HepG2 (cell line): Measurements from ENCODE around the gene SGPL1. TPM values are rescaled to one million over a fixed set of nuclear protein-coding genes. Genes with fewer than 3 reads are reported as not detected.

ENCODE experiments used
- ATAC-seq: fragments of 200-7000 bp; cut with Tn5 transposase; 3 replicates; pipeline ENCODE4 v1.9.1; 2020; ENCODE audit warnings: mild to moderate bottlenecking, moderate library complexity
- BruUV-seq: library from RNA; stranded (reverse); fragments of 400-500 nt; replicated peaks from 2 replicates; lab custom pipeline; 2021; lab: Mats Ljungman, UMichigan
- CTCF ChIA-PET: fragments of 300-600 bp; formaldehyde crosslinking; extraction: SDS; loops from one replicate; lab custom pipeline; 2021; ENCODE audit warnings: low total read pairs, inconsistent platforms, low intra/inter-chr PET ratio; lab: Yijun Ruan, JAX
- POLR2A ChIA-PET: fragments of 350-600 bp; sonication (Branson Sonifier 250); formaldehyde crosslinking; loops from one replicate; lab custom pipeline; 2020; ENCODE audit warnings: antibody characterized with exemption, inconsistent platforms; lab: Yijun Ruan, JAX
- DNase-seq: peaks from one replicate; pipeline ENCODE4 v3.0.0-alpha.2; 2015; ENCODE audit warnings: low spot score
- FAIRE-seq: peaks from 3 replicates; lab custom pipeline; 2011; peaks lifted over from hg19 to GRCh38; lab: Jason Lieb, UNC
- H2AFZ ChIP-seq: one replicate; pipeline ENCODE4 v1.6.1; 2011; ENCODE audit warnings: low read length, inconsistent platforms
- H3K27ac ChIP-seq: fragments of 300-600 bp; 3 replicates; pipeline ENCODE4 v1.8.0; 2011; ENCODE audit warnings: mixed run types, mild to moderate bottlenecking, mixed read lengths, low read length, inconsistent platforms; ENCODE audit not compliant: insufficient read depth; ENCODE audit errors: extremely low read length
- H3K27me3 ChIP-seq, 2 experiments: fragments of 200-600 bp in 1 of 2; 2 replicates in 1 of 2; 3 replicates in 1 of 2; pipeline versions ENCODE4 v1.6.0 to v1.8.0; 2011; ENCODE audit warnings: low read length in 2 of 2, mild to moderate bottlenecking in 2 of 2, moderate library complexity in 2 of 2, inconsistent platforms in 1 of 2; ENCODE audit not compliant: insufficient read depth in 2 of 2, control insufficient read depth in 1 of 2
- H3K36me3 ChIP-seq, 2 experiments: fragments of 200-600 bp in 1 of 2; replicated peaks in 1 of 2; 2 replicates in 1 of 2; 3 replicates in 1 of 2; pipeline versions ENCODE4 v1.5.1 to v1.8.0; 2011; ENCODE audit warnings: low read length in 2 of 2, inconsistent platforms in 1 of 2; ENCODE audit not compliant: insufficient read depth in 2 of 2, control insufficient read depth in 1 of 2
- H3K4me1 ChIP-seq: 2 replicates; pipeline ENCODE4 v1.5.1; 2012; ENCODE audit warnings: low read length, inconsistent platforms; ENCODE audit not compliant: insufficient read depth
- H3K4me2 ChIP-seq: 2 replicates; pipeline ENCODE4 v1.6.0; 2011; ENCODE audit warnings: low read depth, low read length, inconsistent platforms
- H3K4me3 ChIP-seq, 3 experiments: fragments of 200-600 bp in 1 of 3; sonication (generic), shearing (Covaris generic) in 1 of 3; replicated peaks in 1 of 3; 2 replicates each; pipeline ENCODE4 v1.5.1; 2011 to 2016; ENCODE audit warnings: low read length in 3 of 3, inconsistent platforms in 2 of 3, low read depth in 2 of 3, mild to moderate bottlenecking in 2 of 3, control low read depth in 1 of 3, mixed read lengths in 1 of 3; ENCODE audit not compliant: insufficient read depth in 1 of 3
- H3K79me2 ChIP-seq: one replicate; pipeline ENCODE4 v1.6.1; 2011; ENCODE audit warnings: low read length, inconsistent platforms; ENCODE audit not compliant: insufficient read depth
- H3K9ac ChIP-seq: 2 replicates; pipeline ENCODE4 v1.6.0; 2011; ENCODE audit warnings: mild to moderate bottlenecking, low read depth, low read length, inconsistent platforms; ENCODE audit not compliant: insufficient read depth
- H3K9me3 ChIP-seq: 2 replicates; pipeline ENCODE4 v1.5.1; 2012; ENCODE audit warnings: mild to moderate bottlenecking, low read length
- H4K20me1 ChIP-seq: 2 replicates; pipeline ENCODE4 v1.6.0; 2011; ENCODE audit warnings: inconsistent platforms, mild to moderate bottlenecking, low read length, moderate library complexity; ENCODE audit not compliant: insufficient read depth
- DNMT1 ChIP-seq: sonication (generic); formaldehyde crosslinking; IDR thresholded peaks from 2 replicates; pipeline ENCODE4 v1.5.1; 2020; ENCODE audit warnings: mild to moderate bottlenecking, missing genetic modification reagents
- SAP130 ChIP-seq: IDR thresholded peaks from 2 replicates; pipeline ENCODE4 v1.6.1; 2016; ENCODE audit warnings: low read depth
- TCF12 ChIP-seq, 2 experiments: fragments of 450-650 bp in 1 of 2; sonication (generic) in 1 of 2; formaldehyde crosslinking in 1 of 2; IDR thresholded peaks; 2 replicates each; pipeline versions ENCODE4 v1.6.1 to v1.8.0; 2017 to 2022; ENCODE audit warnings: antibody characterized with exemption in 1 of 2, mild to moderate bottlenecking in 1 of 2, missing genetic modification reagents in 1 of 2, moderate library complexity in 1 of 2
- WGBS: methylation state at CpG from one replicate; pipeline ENCODE4 v1.1.6; 2017; ENCODE audit warnings: low lambda C conversion rate; 5-methylcytosine and 5-hydroxymethylcytosine counted together
- in situ Hi-C: cut with HindIII; loops from 2 replicates; pipeline ENCODE4 v1.10.0; 2017; ENCODE audit warnings: low pct_unique_long_range_greater_than_20kb; ENCODE audit not compliant: extremely low pct_ligation_motif_present
- intact Hi-C: fragments of 100-400 bp; cut with micrococcal nuclease; formaldehyde crosslinking; loops from one replicate; pipeline ENCODE4 v1.10.0; 2022; ENCODE audit not compliant: unreplicated experiment
- polyA plus RNA-seq, 8 experiments: library from polyadenylated mRNA; depleted of rRNA in 3 of 8; stranded (reverse) in 7 of 8; unstranded in 1 of 8; fragments of >200 nt; fragmentation: Illumina TruSeq in 4 of 8; extraction: Trizol in 4 of 8; gene quantifications; 2 replicates each; pipeline versions ENCODE4 v1.2.1 to v1.2.3, GENCODE V29; 2011 to 2016; ENCODE audit warnings: low read depth in 4 of 8, missing spikeins in 1 of 8, mixed read lengths in 1 of 8; ENCODE audit not compliant: insufficient read depth in 1 of 8
- total RNA-seq, 5 experiments: library from RNA; depleted of rRNA; stranded (reverse); fragments of >200 nt; fragmentation: Illumina TruSeq; extraction: Trizol; gene quantifications; 2 replicates each; pipeline ENCODE4 v1.2.3, GENCODE V29; 2016; ENCODE audit warnings: low read depth in 1 of 5

SGPL1 gene
- total and polyA plus RNA-seq, 2 of the 13 experiments (the other 11 are each of a cell fraction or from before 2014, with no cell fraction given), result 17.6 to 25.0 TPM

DNA sequence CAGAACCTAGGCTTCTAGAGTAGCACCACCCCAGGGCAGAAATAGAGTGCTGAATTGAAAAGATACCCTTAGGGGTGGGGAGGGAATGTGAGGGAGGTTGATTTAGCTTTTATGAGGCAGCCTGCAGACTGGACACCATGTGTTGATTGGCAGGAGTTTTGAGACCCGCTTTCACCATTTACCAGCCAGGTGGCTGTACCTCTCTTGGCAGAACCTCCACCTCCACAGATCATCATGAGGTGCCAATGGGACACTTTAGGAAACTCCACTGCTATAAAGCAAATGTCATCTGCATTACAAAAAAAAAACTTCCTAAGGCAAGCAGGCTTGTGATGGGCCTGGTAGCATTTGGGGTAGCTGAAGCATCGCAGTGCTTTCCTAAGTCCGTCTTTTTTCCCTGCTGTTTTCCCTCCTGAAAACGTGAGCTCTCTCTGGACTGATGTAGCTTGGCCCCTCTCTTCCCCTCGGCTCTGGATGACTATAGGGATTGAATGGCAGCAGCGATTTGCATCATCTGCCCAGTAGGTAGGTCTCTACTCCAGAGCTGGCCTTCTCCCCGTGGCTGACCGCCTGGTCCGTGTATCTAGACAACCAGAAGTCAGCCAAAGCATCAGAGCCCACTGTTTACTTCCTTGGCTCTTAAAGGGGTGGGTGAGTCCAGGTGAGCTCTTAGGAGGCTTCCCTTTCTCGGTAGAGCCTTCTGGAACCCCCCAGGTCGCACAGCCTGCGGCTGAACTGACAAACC lies 71.3 kb downstream of the SGPL1 start:
- TF ChIP-seq SAP130 (CRISPR knock-in tag) (no peak), DNMT1 (CRISPR knock-in tag) (0 out of 2 replicates have a peak, but pooled peaks have one; percentile 6), TCF12 (IDR thresholded peaks at IDR 0.05) (no peak), TCF12 (CRISPR knock-in tag; IDR thresholded peaks at IDR 0.05) (no peak)
- TF ChIP-seq, all 625 proteins: peak for 1
- TSS peak; percentile 47 for BruUV-seq
- H3K4me3 ChIP-seq, result peak overlapping the region; percentile 69 to 87 (median 79)
- no peak overlapping the region for H2AFZ ChIP-seq
- POLR2A ChIA-PET, result interaction anchor here (0.5 to 2.1 kb wide), 4 partner anchors 8 to 77 kb away, joined by 3 to 7 read pairs (median 3); no protein-coding TSS in a partner anchor
- in situ Hi-C loops (loop anchor here (10.0 kb wide), 1 partner anchor 332 kb away; no protein-coding TSS in a partner anchor), intact Hi-C loops (no loop called here)
- no peaks in the 10 kb centered on the region; a peak in 1 of 5 replicates for H3K27me3 ChIP-seq
- H3K36me3 ChIP-seq, result peaks cover 10 to 42% of the 10 kb centered on the region in 2 experiments; a peak in 4 of 5 replicates
- 44% methylated on average over 9 of the region's 12 CpGs for WGBS
- H3K4me2 ChIP-seq, result peak overlapping the region; percentile 88
- CTCF ChIA-PET, result no interaction called here
- peaks cover 18% of the 10 kb centered on the region for H3K79me2 ChIP-seq
- peaks cover 3% of the 10 kb centered on the region; the same call in 1 of the 2 replicates for H4K20me1 ChIP-seq
- ATAC-seq, result no peak; the same call in 2 of the 3 replicates
- no peaks in the 10 kb centered on the region for H3K9me3 ChIP-seq
- peak overlapping the region; percentile 91 for H3K27ac ChIP-seq
- no peak for DNase-seq
- peak overlapping the region; percentile 92 for H3K9ac ChIP-seq
- no peak for FAIRE-seq
- H3K4me1 ChIP-seq, result peaks cover 49% of the 10 kb centered on the region
